ENCODE measurements around the gene NFKBIZ.

NFKBIZ gene

DNA sequence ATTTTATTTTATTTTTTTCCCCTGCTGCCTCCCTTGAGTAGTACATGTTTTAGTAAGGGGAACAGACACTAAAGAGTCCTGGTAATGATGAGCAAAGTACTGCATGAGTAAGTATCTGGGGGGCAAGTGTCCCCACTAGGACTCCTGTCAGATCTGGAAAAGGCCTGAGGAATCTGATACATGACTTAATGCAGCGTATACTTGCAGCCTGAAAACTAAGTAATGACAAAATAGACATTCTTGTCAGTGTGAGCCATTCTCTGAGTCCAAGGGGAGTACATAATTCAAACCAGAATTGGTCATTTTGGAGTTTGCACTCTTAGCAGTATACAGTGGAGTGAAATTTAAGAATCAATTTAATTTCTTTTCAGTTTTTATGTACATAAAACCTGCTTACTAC, 42.8 kb upstream of the NFKBIZ start:
- DNase-seq (ENCODE audit: low spot score) = no peak
- in situ Hi-C loops (cut with MboI; ENCODE audit: low sequenced_read_pairs, unreplicated experiment) = loop anchor here (5.0 kb wide), 1 partner anchor 416 kb away; no protein-coding TSS in a partner anchor
- TF ChIP-seq CTCF (IDR thresholded peaks at IDR 0.05; ENCODE audit: borderline replicate concordance, control extremely low read depth, extremely low read depth, insufficient read depth, missing control alignments) = no peak

GRCh38 chr3:101807888-101808287, 41.4 kb upstream of the NFKBIZ start:
- no peak for DNase-seq (ENCODE audit: low spot score)
- TF ChIP-seq CTCF (IDR thresholded peaks at IDR 0.05; ENCODE audit: borderline replicate concordance, control extremely low read depth, extremely low read depth, insufficient read depth, missing control alignments) = no peak
- in situ Hi-C loops (cut with MboI; ENCODE audit: low sequenced_read_pairs, unreplicated experiment) = loop anchor here (5.0 kb wide), 1 partner anchor 414 kb away; no protein-coding TSS in a partner anchor

DNA sequence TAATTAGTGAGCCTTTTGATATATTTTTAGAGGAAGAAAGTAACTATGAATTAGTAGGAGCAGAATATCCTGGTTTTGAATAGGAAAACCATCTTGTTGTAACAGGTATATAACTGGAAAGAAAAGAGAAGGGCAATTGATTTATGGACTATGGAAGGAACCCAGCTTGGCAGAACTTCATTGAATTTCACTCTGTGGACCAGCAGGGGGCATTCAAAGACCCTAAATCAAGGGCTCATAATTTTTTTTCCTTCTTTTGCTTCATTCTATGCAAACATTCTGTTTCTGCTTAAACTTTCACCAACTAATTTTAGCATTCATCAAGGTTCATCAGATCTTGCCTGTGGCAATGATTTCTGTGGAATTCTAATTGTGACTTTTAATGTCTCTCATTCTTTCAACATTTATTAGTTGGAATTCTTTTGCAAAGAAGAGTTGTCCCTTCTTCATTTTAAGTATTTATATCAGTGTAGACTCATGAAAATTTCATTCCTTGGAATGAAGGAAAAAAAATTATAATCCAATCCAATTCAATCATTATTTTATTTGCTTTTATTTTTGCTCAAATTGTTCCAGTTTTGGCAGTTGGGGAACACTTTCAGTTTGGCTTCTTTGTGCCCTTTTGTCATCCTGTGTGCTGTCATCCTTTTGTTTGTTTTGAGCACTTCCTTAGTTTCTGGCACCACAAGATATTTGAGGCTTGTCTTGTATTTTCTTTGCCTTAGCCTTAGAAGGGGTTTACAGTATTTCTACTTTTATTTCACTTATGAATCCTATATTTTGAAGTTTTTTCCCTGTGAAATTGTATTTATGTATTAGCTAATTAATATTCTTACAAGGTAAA, 39.9 kb upstream of the NFKBIZ start:
- peak; percentile 43 for DNase-seq (ENCODE audit: low spot score)
- TF ChIP-seq CTCF (IDR thresholded peaks at IDR 0.05; ENCODE audit: borderline replicate concordance, control extremely low read depth, extremely low read depth, insufficient read depth, missing control alignments) = peak; percentile 39
- in situ Hi-C loops (cut with MboI; ENCODE audit: low sequenced_read_pairs, unreplicated experiment) = loop anchor here (5.0 kb wide), 2 partner anchors 413 to 723 kb away; no protein-coding TSS in a partner anchor

- in situ Hi-C loops (cut with MboI; ENCODE audit: low sequenced_read_pairs, unreplicated experiment) = loop anchor here (5.0 kb wide), 1 partner anchor 722 kb away; no protein-coding TSS in a partner anchor
- no peak for DNase-seq (ENCODE audit: low spot score)
- TF ChIP-seq CTCF (IDR thresholded peaks at IDR 0.05; ENCODE audit: borderline replicate concordance, control extremely low read depth, extremely low read depth, insufficient read depth, missing control alignments) = no peak
These were observed 39.3 kb upstream of the NFKBIZ start for GRCh38 chr3:101810022-101810418.

DNA sequence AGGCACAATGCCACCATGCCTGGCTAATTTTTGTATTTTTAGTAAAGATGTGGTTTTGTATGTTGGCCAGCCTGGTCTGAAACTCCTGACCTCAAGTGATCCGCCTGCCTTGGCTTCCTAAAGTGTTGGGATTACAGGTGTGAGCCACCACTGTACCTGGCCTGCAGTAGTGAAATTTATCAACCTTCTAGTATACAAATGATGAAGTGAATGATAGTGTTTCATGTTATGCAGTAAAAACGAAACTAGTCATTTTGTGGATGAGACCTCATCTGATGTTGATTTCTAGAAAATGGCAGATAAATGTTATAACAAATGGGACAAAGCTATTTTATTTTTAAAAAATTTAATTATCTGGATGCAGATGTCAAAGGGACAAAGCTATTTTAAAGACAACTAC, 37.4 kb upstream of the NFKBIZ start:
- TF ChIP-seq CTCF (IDR thresholded peaks at IDR 0.05; ENCODE audit: borderline replicate concordance, control extremely low read depth, extremely low read depth, insufficient read depth, missing control alignments) = no peak
- no peak for DNase-seq (ENCODE audit: low spot score)
- in situ Hi-C loops (cut with MboI; ENCODE audit: low sequenced_read_pairs, unreplicated experiment) = loop anchor here (5.0 kb wide), 1 partner anchor 720 kb away; no protein-coding TSS in a partner anchor

- TF ChIP-seq CTCF (IDR thresholded peaks at IDR 0.05; ENCODE audit: borderline replicate concordance, control extremely low read depth, extremely low read depth, insufficient read depth, missing control alignments) = no peak
- in situ Hi-C loops (cut with MboI; ENCODE audit: low sequenced_read_pairs, unreplicated experiment) = loop anchor here (5.0 kb wide), 1 partner anchor 719 kb away; no protein-coding TSS in a partner anchor
- DNase-seq (ENCODE audit: low spot score) = no peak
These were observed 36.4 kb upstream of the NFKBIZ start for GRCh38 chr3:101812895-101813294.

Data from GM13976 (cell line).